ENCODE results near the gene GLIS1. TPM values are rescaled to one million over a fixed set of nuclear protein-coding genes. Genes with fewer than 3 reads are reported as not detected.

The GLIS1 gene
- total and polyA plus RNA-seq, 2 donors (not counting 3 experiments of a cell fraction or from before 2014, with no cell fraction given) = not detected

GRCh38 chr1:53678938-53679825 lies 59.8 kb downstream of the GLIS1 start:
- intact Hi-C loops (cut with micrococcal nuclease) = no loop called here
- Histone ChIP-seq H3K4me2 (ENCODE audit: insufficient read depth, low read length) (no peak overlapping the region), H3K79me2 (ENCODE audit: control insufficient read depth, insufficient read depth, low read length) (no peaks in the 10 kb centered on the region), H3K9ac (replicated peaks; ENCODE audit: extremely low read depth, insufficient read depth, low read length) (no peak overlapping the region), H3K9me3 (replicated peaks; ENCODE audit: control insufficient read depth, insufficient read depth, low read length) (no peaks in the 10 kb centered on the region), H2AFZ (ENCODE audit: low read depth, low read length) (no peak overlapping the region), H3K27ac (ENCODE audit: insufficient read depth, low read depth, low read length) (no peak overlapping the region), H3K36me3 (ENCODE audit: control insufficient read depth in 2 of 2, extremely low read depth in 1 of 2, insufficient read depth in 2 of 2, low read length in 2 of 2) (no peaks in the 10 kb centered on the region), H4K20me1 (replicated peaks; ENCODE audit: control insufficient read depth, extremely low read depth, insufficient read depth, low read length) (no peaks in the 10 kb centered on the region), H3K4me3 (replicated peaks in 1 of 3; ENCODE audit: insufficient read depth in 1 of 3, low read depth in 1 of 3, low read length in 3 of 3) (no peak overlapping the region), H3K27me3 (ENCODE audit: control insufficient read depth in 2 of 2, insufficient read depth in 2 of 2, low read length in 2 of 2) (peaks cover 9 to 21% of the 10 kb centered on the region in 2 experiments), H3K4me1 (ENCODE audit: control insufficient read depth, extremely low read depth, insufficient read depth, low read length) (no peaks in the 10 kb centered on the region), H3K9me1 (replicated peaks; ENCODE audit: control insufficient read depth, extremely low read depth, insufficient read depth, low read length) (no peaks in the 10 kb centered on the region)
- DNase-seq (ENCODE audit: low read depth, low spot score) = no peak
- no peak for FAIRE-seq
- dilution Hi-C loops (cut with MboI; ENCODE audit: extremely low pct_ligation_motif_present, low sequenced_read_pairs) = no loop called here
- CTCF ChIA-PET = interaction anchor here (1.0 kb wide), 1 partner anchor 193 kb away, joined by 3 read pairs; no protein-coding TSS in a partner anchor
- TF ChIP-seq EZH2 (IDR thresholded peaks at IDR 0.05; ENCODE audit: borderline replicate concordance, low read depth, low read length, severe bottlenecking) = no peak
- TF ChIP-seq, protein P1, sequence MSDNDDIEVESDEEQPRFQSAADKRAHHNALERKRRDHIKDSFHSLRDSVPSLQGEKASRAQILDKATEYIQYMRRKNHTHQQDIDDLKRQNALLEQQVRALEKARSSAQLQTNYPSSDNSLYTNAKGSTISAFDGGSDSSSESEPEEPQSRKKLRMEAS (IDR thresholded peaks at IDR 0.05; ENCODE audit: insufficient read depth, insufficient read length) = no peak
- TF ChIP-seq MYC (IDR thresholded peaks at IDR 0.05; ENCODE audit: low read depth, low read length) = no peak
- TF ChIP-seq, protein P2, sequence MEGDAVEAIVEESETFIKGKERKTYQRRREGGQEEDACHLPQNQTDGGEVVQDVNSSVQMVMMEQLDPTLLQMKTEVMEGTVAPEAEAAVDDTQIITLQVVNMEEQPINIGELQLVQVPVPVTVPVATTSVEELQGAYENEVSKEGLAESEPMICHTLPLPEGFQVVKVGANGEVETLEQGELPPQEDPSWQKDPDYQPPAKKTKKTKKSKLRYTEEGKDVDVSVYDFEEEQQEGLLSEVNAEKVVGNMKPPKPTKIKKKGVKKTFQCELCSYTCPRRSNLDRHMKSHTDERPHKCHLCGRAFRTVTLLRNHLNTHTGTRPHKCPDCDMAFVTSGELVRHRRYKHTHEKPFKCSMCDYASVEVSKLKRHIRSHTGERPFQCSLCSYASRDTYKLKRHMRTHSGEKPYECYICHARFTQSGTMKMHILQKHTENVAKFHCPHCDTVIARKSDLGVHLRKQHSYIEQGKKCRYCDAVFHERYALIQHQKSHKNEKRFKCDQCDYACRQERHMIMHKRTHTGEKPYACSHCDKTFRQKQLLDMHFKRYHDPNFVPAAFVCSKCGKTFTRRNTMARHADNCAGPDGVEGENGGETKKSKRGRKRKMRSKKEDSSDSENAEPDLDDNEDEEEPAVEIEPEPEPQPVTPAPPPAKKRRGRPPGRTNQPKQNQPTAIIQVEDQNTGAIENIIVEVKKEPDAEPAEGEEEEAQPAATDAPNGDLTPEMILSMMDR (IDR thresholded peaks at IDR 0.05; ENCODE audit: extremely low read depth in 1 of 2, insufficient read depth in 1 of 2, low read depth in 1 of 2, low read length in 2 of 2) = no peak
- TF ChIP-seq JUN (IDR thresholded peaks at IDR 0.05; ENCODE audit: borderline replicate concordance, insufficient read depth, insufficient read length, low read depth) = no peak
- TF ChIP-seq POLR2AphosphoS5 (IDR thresholded peaks at IDR 0.05; ENCODE audit: insufficient read depth, low read depth, low read length) = no peak
- TF ChIP-seq POLR2A (IDR thresholded peaks at IDR 0.05; ENCODE audit: low read depth, low read length) = no peak
- no peak for TF ChIP-seq GATA2 (IDR thresholded peaks at IDR 0.05; ENCODE audit: insufficient read depth, insufficient read length, low read depth, low read length)
- no peak for TF ChIP-seq FOS (IDR thresholded peaks at IDR 0.05; ENCODE audit: borderline replicate concordance, insufficient read depth, low read length)
- POLR2A ChIA-PET = no interaction called here
- no TSS peak for BruUV-seq (replicated peaks)
